ENCODE measurements around the gene FCN1. TPM values are rescaled to one million over a fixed set of nuclear protein-coding genes. Genes with fewer than 3 reads are reported as not detected.

FCN1 gene
- total and polyA plus RNA-seq, 3 experiments from 2014 or later: 1.6 to 2.3 TPM; not detected in 1

- Histone ChIP-seq H3K36me3 (ENCODE audit: insufficient read depth, low read length) (no peaks in the 10 kb centered on the region), H3K4me1 (ENCODE audit: insufficient read depth, low read length) (no peaks in the 10 kb centered on the region), H3K27ac (ENCODE audit: low read depth, low read length) (no peak overlapping the region), H3K27me3 (ENCODE audit: insufficient read depth, low read length, poor library complexity, severe bottlenecking) (peaks cover 6% of the 10 kb centered on the region), H3K9me3 (ENCODE audit: low read length) (no peaks in the 10 kb centered on the region), H3K4me3 (ENCODE audit: low read length) (no peak overlapping the region)
- H3K27ac Mint-ChIP-seq: no peak overlapping the region
- H3K36me3 Mint-ChIP-seq: no peaks in the 10 kb centered on the region
- DNase-seq: no peak
- ChIA-PET POLR2A (no interaction called here), CTCF (no interaction called here)
- H3K9me3 Mint-ChIP-seq: no peaks in the 10 kb centered on the region
- H3K4me1 Mint-ChIP-seq: no peaks in the 10 kb centered on the region
- H3K27me3 Mint-ChIP-seq: peaks cover 17 to 46% of the 10 kb centered on the region in 2 donors
- H3K4me3 Mint-ChIP-seq: no peak overlapping the region
Measured at GRCh38 chr9:134891713-134892112, 26.0 kb downstream of the FCN1 start.

- Histone ChIP-seq H3K27ac (ENCODE audit: low read depth, low read length) (no peak overlapping the region), H3K4me1 (ENCODE audit: insufficient read depth, low read length) (no peaks in the 10 kb centered on the region), H3K27me3 (ENCODE audit: insufficient read depth, low read length, poor library complexity, severe bottlenecking) (peaks cover 6% of the 10 kb centered on the region), H3K36me3 (ENCODE audit: insufficient read depth, low read length) (no peaks in the 10 kb centered on the region), H3K9me3 (ENCODE audit: low read length) (no peaks in the 10 kb centered on the region), H3K4me3 (ENCODE audit: low read length) (no peak overlapping the region)
- ChIA-PET CTCF (no interaction called here), POLR2A (no interaction called here)
- peaks cover 20 to 51% of the 10 kb centered on the region in 2 donors for H3K27me3 Mint-ChIP-seq
- no peaks in the 10 kb centered on the region for H3K36me3 Mint-ChIP-seq
- H3K4me1 Mint-ChIP-seq: no peaks in the 10 kb centered on the region
- no peak overlapping the region for H3K4me3 Mint-ChIP-seq
- H3K27ac Mint-ChIP-seq: no peak overlapping the region
- DNase-seq: no peak
- no peaks in the 10 kb centered on the region for H3K9me3 Mint-ChIP-seq
Measured at GRCh38 chr9:134891053-134891452, 26.7 kb downstream of the FCN1 start.

- H3K27me3 ChIP-seq (ENCODE audit: insufficient read depth, low read length, poor library complexity, severe bottlenecking): peaks cover 6% of the 10 kb centered on the region
- no peak overlapping the region for H3K4me3 ChIP-seq (ENCODE audit: low read length)
- no peaks in the 10 kb centered on the region for H3K36me3 Mint-ChIP-seq
- H3K27ac Mint-ChIP-seq: no peak overlapping the region
- no peaks in the 10 kb centered on the region for H3K9me3 Mint-ChIP-seq
- H3K27ac ChIP-seq (ENCODE audit: low read depth, low read length): no peak overlapping the region
- H3K4me3 Mint-ChIP-seq: no peak overlapping the region
- no peaks in the 10 kb centered on the region for H3K4me1 Mint-ChIP-seq
- no peaks in the 10 kb centered on the region for H3K36me3 ChIP-seq (ENCODE audit: insufficient read depth, low read length)
- H3K27me3 Mint-ChIP-seq: peaks cover 18 to 48% of the 10 kb centered on the region in 2 donors
- H3K9me3 ChIP-seq (ENCODE audit: low read length): no peaks in the 10 kb centered on the region
- DNase-seq: no peak
- CTCF ChIA-PET: no interaction called here
- POLR2A ChIA-PET: no interaction called here
- H3K4me1 ChIP-seq (ENCODE audit: insufficient read depth, low read length): no peaks in the 10 kb centered on the region
Measured at GRCh38 chr9:134890155-134890495, 27.6 kb downstream of the FCN1 start.

- H3K36me3 Mint-ChIP-seq: no peaks in the 10 kb centered on the region
- Histone ChIP-seq H3K4me3 (ENCODE audit: low read length) (no peak overlapping the region), H3K27ac (ENCODE audit: low read depth, low read length) (no peak overlapping the region), H3K27me3 (ENCODE audit: insufficient read depth, low read length, poor library complexity, severe bottlenecking) (peaks cover 4% of the 10 kb centered on the region), H3K4me1 (ENCODE audit: insufficient read depth, low read length) (no peaks in the 10 kb centered on the region), H3K36me3 (ENCODE audit: insufficient read depth, low read length) (no peaks in the 10 kb centered on the region), H3K9me3 (ENCODE audit: low read length) (no peaks in the 10 kb centered on the region)
- H3K4me3 Mint-ChIP-seq: no peak overlapping the region
- no peaks in the 10 kb centered on the region for H3K4me1 Mint-ChIP-seq
- DNase-seq: no peak
- H3K27ac Mint-ChIP-seq: no peak overlapping the region
- no peaks in the 10 kb centered on the region for H3K9me3 Mint-ChIP-seq
- ChIA-PET POLR2A (no interaction called here), CTCF (no interaction called here)
- peaks cover 15 to 44% of the 10 kb centered on the region in 2 donors for H3K27me3 Mint-ChIP-seq
Measured at GRCh38 chr9:134889386-134890154, 28.1 kb downstream of the FCN1 start.

- H3K36me3 ChIP-seq (ENCODE audit: insufficient read depth, low read length): no peaks in the 10 kb centered on the region
- peaks cover 15 to 39% of the 10 kb centered on the region in 2 donors for H3K27me3 Mint-ChIP-seq
- no peak overlapping the region for H3K27ac ChIP-seq (ENCODE audit: low read depth, low read length)
- no peaks in the 10 kb centered on the region for H3K9me3 ChIP-seq (ENCODE audit: low read length)
- no peak overlapping the region for H3K27ac Mint-ChIP-seq
- no peak for DNase-seq
- H3K27me3 ChIP-seq (ENCODE audit: insufficient read depth, low read length, poor library complexity, severe bottlenecking): no peaks in the 10 kb centered on the region
- no peaks in the 10 kb centered on the region for H3K4me1 ChIP-seq (ENCODE audit: insufficient read depth, low read length)
- H3K4me1 Mint-ChIP-seq: no peaks in the 10 kb centered on the region
- CTCF ChIA-PET: no interaction called here
- H3K4me3 ChIP-seq (ENCODE audit: low read length): no peak overlapping the region
- H3K4me3 Mint-ChIP-seq: no peak overlapping the region
- POLR2A ChIA-PET: no interaction called here
- H3K36me3 Mint-ChIP-seq: no peaks in the 10 kb centered on the region
- H3K9me3 Mint-ChIP-seq: no peaks in the 10 kb centered on the region
Measured at GRCh38 chr9:134888603-134889190, 29.0 kb downstream of the FCN1 start.

GRCh38 chr9:134887686-134888602 is 29.8 kb downstream of the FCN1 start:
- H3K27me3 ChIP-seq (ENCODE audit: insufficient read depth, low read length, poor library complexity, severe bottlenecking): no peaks in the 10 kb centered on the region
- Mint-ChIP-seq H3K4me3 (no peak overlapping the region), H3K36me3 (no peaks in the 10 kb centered on the region), H3K9me3 (no peaks in the 10 kb centered on the region), H3K27ac (no peak overlapping the region), H3K27me3 (peaks cover 12 to 35% of the 10 kb centered on the region in 2 donors), H3K4me1 (no peaks in the 10 kb centered on the region)
- no peaks in the 10 kb centered on the region for H3K9me3 ChIP-seq (ENCODE audit: low read length)
- CTCF ChIA-PET: no interaction called here
- POLR2A ChIA-PET: no interaction called here
- H3K36me3 ChIP-seq (ENCODE audit: insufficient read depth, low read length): no peaks in the 10 kb centered on the region
- H3K4me1 ChIP-seq (ENCODE audit: insufficient read depth, low read length): no peaks in the 10 kb centered on the region
- no peak overlapping the region for H3K27ac ChIP-seq (ENCODE audit: low read depth, low read length)
- no peak overlapping the region for H3K4me3 ChIP-seq (ENCODE audit: low read length)
- DNase-seq: no peak

GRCh38 chr9:134887219-134887618 is 30.5 kb downstream of the FCN1 start:
- no peaks in the 10 kb centered on the region for H3K36me3 Mint-ChIP-seq
- Histone ChIP-seq H3K9me3 (ENCODE audit: low read length) (no peaks in the 10 kb centered on the region), H3K4me1 (ENCODE audit: insufficient read depth, low read length) (no peaks in the 10 kb centered on the region), H3K36me3 (ENCODE audit: insufficient read depth, low read length) (no peaks in the 10 kb centered on the region), H3K4me3 (ENCODE audit: low read length) (no peak overlapping the region), H3K27ac (ENCODE audit: low read depth, low read length) (no peak overlapping the region), H3K27me3 (ENCODE audit: insufficient read depth, low read length, poor library complexity, severe bottlenecking) (no peaks in the 10 kb centered on the region)
- no peaks in the 10 kb centered on the region for H3K4me1 Mint-ChIP-seq
- CTCF ChIA-PET: no interaction called here
- H3K9me3 Mint-ChIP-seq: no peaks in the 10 kb centered on the region
- POLR2A ChIA-PET: no interaction called here
- no peak overlapping the region for H3K4me3 Mint-ChIP-seq
- no peak for DNase-seq
- no peak overlapping the region for H3K27ac Mint-ChIP-seq
- H3K27me3 Mint-ChIP-seq: peaks cover 9 to 29% of the 10 kb centered on the region in 2 donors

- Histone ChIP-seq H3K27ac (ENCODE audit: low read depth, low read length) (no peak overlapping the region), H3K36me3 (ENCODE audit: insufficient read depth, low read length) (no peaks in the 10 kb centered on the region), H3K9me3 (ENCODE audit: low read length) (no peaks in the 10 kb centered on the region), H3K4me3 (ENCODE audit: low read length) (no peak overlapping the region), H3K4me1 (ENCODE audit: insufficient read depth, low read length) (no peaks in the 10 kb centered on the region), H3K27me3 (ENCODE audit: insufficient read depth, low read length, poor library complexity, severe bottlenecking) (no peaks in the 10 kb centered on the region)
- no peak overlapping the region for H3K4me3 Mint-ChIP-seq
- DNase-seq: no peak
- H3K36me3 Mint-ChIP-seq: no peaks in the 10 kb centered on the region
- POLR2A ChIA-PET: no interaction called here
- CTCF ChIA-PET: no interaction called here
- H3K4me1 Mint-ChIP-seq: no peaks in the 10 kb centered on the region
- no peaks in the 10 kb centered on the region for H3K9me3 Mint-ChIP-seq
- no peak overlapping the region for H3K27ac Mint-ChIP-seq
- H3K27me3 Mint-ChIP-seq: peaks cover 9 to 21% of the 10 kb centered on the region in 2 donors
Measured at GRCh38 chr9:134886413-134886913, 31.2 kb downstream of the FCN1 start.
